Stimulated activated CD4-positive, alpha-beta T cell treated with anti-CD3 and anti-CD28 coated beads, Interleukin-1b, Interleukin-23, amount 100 ng/mL, for 48 hours (primary cell): ENCODE measurements around the gene ESF1.
"Not testable (repeated sequence)": the region's sequence is repeated elsewhere in the genome, so short reads cannot be mapped to it uniquely, and the experiment has no call there.

Experiments used
- DNase-seq: peaks from one replicate; pipeline ENCODE4 v3.0.0-alpha.2; 2020

ESF1 gene

DNA sequence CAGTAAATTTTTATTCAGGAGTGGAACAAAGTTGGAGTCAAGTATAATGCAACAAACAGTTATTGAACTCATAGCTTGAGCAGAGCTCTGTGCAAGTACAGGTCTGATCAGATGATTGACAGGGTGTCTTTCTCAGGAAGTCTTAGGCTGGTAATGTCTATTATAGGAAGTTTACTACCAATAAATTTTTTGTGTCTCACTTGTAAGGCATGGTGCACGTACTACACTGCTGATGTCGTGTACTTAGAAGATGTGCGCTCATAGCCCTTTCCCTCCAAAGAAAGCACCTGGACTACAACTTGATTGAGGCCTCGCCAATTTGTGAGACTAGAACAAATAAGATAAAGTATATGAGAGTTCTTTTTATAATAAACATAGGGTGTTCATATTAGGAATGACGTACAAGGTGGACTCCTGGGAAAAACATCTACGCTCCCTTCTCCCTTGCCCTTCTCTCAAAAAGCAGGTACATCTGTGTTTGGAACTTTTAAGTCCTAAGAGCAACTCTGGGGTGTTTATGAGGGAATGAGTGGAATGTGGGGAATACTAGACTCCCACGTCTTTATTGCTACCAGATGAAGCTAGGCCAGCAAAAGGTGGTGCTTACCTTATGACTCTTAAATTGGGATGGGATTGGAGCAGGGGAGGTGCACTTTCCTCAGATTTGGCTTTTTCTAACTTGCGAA, 1.6 kb upstream of the ESF1 start:
- no peak for DNase-seq

- no peak for DNase-seq
Observed at GRCh38 chr20:13784271-13784892, 337 bp downstream of the ESF1 start.

DNA sequence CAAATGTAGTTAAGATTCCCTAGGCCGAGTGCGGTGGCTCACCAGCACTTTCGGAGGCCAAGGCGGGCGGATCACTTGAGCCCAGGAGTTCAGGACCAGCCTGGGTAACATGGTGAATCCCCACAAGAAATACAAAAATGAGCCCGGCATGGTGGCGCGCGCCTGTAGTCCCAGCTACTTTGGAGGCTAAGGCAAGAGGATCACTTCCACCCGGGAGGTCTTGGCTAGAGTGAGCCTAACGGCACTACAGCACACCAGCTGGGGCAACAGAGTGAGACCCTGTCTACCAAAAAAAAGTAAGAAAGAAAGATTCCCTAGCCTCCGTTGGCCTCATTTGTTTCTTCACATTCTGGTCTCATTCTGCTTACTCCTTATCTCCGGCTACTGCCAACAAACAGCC, 1.2 kb downstream of the ESF1 start:
- no peak for DNase-seq

DNA sequence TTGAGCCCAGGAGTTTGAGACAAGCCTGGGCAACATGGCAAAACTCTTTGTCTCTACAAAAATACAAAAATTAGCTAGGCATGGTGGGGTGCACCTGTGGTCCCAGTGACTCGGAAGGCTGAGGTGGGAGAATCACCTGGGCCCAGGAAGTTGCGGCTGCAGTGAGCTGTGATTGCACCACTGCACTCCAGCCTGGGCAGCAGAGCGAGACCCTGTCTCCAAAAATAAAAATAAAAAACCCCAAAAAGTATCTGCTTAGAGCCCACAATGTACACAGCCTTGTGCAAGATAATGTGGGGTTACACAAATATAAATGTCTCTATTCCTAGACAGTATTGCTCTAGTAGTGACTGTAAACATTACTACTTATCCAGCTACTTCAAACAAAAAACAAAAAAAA, 5.9 kb downstream of the ESF1 start:
- no peak for DNase-seq

DNA sequence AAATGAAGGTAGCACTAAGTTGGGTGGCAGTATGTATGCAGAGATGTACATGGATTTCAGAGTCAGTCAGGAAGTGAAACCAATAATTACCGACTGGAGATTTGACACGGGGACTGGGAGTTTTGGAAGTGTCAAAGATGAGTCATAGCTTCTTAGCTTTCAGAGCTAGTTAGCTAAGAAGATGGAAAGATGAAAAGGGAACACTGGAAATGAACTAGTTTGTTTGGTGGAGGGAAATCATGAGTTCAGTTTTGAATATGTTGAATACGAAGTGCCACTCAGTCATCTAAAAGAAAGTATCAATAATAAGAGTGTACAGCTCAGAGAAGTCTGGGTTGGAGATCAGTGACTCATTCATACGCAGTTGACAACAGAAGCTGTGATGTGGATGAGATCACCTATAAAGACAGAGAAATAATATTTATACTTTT, 7.5 kb downstream of the ESF1 start:
- no peak for DNase-seq

- DNase-seq, result no peak
Observed at GRCh38 chr20:13775867-13776266, 8.9 kb downstream of the ESF1 start.

GRCh38 chr20:13772529-13772928, 12.2 kb downstream of the ESF1 start:
- no peak for DNase-seq

DNA sequence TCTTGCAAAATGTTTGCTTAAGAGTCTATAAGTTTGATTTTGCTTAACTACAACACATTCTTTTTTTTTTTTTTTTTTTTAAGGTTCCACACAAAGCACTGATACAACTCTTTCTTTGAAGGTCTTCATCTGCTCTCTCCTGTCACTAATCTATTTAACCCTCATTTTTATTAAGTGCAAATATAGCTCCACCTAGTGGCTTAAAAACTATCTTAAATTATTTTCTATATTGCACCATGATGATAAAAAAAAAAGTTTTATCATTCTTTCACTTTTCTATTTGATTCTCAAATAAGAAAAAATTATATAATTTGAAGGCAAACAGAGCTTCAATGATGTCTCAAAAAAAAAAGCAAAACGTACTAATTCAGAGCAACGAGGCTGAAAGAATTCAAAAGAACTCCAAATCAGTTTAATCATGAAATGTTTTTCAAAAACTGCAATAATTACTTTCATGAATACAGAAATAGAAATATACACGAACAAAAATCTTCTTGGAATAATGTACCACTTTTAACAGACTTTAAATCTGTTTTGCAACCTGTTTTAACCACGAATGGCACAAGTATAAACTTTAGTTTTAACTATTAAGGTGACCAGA, 12.8 kb downstream of the ESF1 start:
- DNase-seq, result no peak

GRCh38 chr20:13770141-13770540, 14.6 kb downstream of the ESF1 start:
- DNase-seq, result no peak

GRCh38 chr20:13765868-13766416, 18.8 kb downstream of the ESF1 start:
- DNase-seq, result no peak

GRCh38 chr20:13765299-13765698, 19.4 kb downstream of the ESF1 start:
- DNase-seq, result no peak

GRCh38 chr20:13760451-13760946, 24.2 kb downstream of the ESF1 start:
- DNase-seq, result not testable (repeated sequence)

GRCh38 chr20:13758884-13759283, 25.8 kb downstream of the ESF1 start:
- no peak for DNase-seq

GRCh38 chr20:13756551-13756950, 28.2 kb downstream of the ESF1 start:
- no peak for DNase-seq

DNA sequence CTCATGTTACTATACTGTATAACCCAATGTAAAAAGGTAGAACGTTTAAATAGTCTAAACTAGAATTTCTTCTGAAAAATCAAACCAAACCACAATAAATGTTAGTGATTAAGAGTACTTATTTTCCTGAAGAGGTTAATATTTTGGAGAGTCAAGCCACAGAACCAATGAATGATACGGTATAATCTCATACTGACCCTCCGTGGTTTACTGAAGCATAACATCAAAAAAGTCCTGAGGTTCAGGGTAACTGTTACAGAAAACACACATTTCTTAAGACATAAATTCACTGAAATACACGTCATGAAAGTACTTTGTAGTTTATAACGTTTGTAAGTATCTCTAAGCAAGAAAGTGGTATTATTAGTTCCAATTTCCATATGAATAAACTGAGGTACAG, 28.9 kb downstream of the ESF1 start:
- DNase-seq, result no peak

- DNase-seq, result no peak
Observed at GRCh38 chr20:13753436-13754036, 31.2 kb downstream of the ESF1 start.

- no peak for DNase-seq
Observed at GRCh38 chr20:13749811-13750210, 34.9 kb downstream of the ESF1 start.

DNA sequence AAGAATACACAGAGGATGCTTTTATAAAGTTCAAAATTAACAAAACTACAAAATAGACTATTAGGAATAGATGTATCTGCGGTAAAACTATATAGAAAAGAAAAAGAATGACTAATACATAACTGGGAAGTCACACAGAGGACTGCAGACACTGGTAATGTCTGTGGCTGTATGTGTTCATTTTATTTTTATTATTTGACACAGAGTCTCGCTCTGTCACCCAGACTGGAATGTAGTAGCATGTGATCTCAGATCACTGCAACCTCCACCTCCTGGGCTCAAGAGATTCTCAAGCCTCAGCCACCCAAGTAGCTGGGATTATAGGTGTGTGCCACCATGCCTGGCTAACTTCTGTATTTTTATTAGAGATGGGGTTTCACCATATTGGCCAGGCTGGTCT, 38.9 kb downstream of the ESF1 start:
- no peak for DNase-seq

GRCh38 chr20:13744352-13744751, 40.4 kb downstream of the ESF1 start:
- DNase-seq, result no peak

- DNase-seq, result no peak
Observed at GRCh38 chr20:13741879-13742278, 42.8 kb downstream of the ESF1 start.

DNA sequence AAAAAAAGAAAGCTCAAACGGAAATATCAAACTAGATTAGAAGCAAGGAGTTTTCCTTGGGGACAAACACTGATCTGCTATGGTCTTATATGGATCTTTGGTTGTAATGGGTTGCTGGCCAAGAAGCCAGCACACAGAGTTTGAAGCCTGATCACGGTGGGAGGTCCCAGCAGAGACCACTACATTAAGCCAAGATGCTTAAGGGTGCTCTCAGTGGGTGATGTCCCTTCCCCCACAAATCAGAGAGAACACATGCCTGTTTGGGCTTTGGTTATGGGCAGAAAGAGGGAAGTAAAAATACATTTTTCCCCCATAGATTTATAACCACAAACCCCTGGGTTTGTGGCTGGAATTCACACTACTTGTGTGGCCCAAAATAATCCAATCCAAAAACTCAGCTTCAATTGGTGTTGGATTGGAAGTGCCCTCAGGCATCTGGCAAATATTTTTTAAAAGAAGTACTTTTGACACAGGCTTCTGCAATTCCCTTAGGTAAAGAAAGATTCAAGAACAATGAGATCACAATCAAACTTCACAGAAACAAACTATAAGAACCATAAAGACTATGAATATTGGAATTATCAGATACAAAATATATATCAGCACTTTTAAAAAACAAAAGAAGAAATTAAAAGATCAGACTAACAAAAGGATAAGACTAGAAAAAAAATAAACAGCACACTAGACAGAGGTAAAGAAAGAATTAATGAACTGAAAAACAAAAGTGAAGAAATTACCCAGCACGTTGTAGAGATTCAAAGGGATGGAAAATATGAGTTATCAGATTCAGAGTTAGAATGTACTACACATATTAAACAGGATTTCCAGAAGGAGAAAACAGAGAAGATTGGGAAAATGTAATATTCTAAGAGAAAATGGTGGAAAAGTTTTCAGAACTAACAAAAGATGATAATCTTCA, 44.7 kb downstream of the ESF1 start:
- no peak for DNase-seq

DNA sequence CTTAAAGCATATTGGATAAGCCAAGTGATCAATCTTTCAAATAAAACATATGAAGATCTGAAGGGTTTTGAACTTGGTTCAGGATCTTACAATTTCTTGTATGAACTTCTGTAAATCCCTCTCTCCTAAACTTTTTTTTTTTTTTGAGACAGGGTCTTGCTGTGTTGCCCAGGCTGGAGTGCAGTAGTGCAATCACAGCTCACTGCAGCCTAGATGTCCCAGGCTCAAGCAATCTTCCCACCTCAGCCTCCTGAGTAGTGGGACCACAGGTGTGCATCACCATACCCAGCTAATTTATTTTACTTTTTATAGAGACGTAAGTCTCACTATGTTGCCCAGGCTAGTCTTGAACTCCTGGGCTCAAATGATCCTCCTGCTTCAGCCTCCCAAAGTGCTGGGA, 46.5 kb downstream of the ESF1 start:
- not testable (repeated sequence) for DNase-seq
